Right lobe of liver (tissue), 4 donors: ENCODE results near the gene ALDH16A1.

Experiments used
- CTCF ChIP-seq, 4 donors: fragments of 200-600 bp in 3 of 4; fragments of 450-650 bp in 1 of 4; IDR thresholded peaks; one replicate each; pipeline versions ENCODE4 v1.5.1 to v1.8.0; 2016 to 2022; ENCODE audit warnings: antibody characterized with exemption in 4 of 4, mild to moderate bottlenecking in 2 of 4
- POLR2A ChIP-seq: fragments of 450-650 bp; IDR thresholded peaks from one replicate; pipeline ENCODE4 v1.6.1; 2017; ENCODE audit warnings: antibody characterized with exemption, mild to moderate bottlenecking
- donor health status: DM: no; HTN: no; CAD: no.
- donor health status: DM: no; HTN: no; CAD: no.
- donor health status: DM: no; HTN: yes; CAD: no.

GRCh38 chr19:49415102-49415809, 37.8 kb upstream of the ALDH16A1 start:
- TF ChIP-seq CTCF (IDR thresholded peaks at IDR 0.05) (no peak), POLR2A (no peak)
